GM23338 (cell line): Measurements from ENCODE around the gene ACBD4. TPM values are rescaled to one million over a fixed set of nuclear protein-coding genes. Genes with fewer than 3 reads are reported as not detected.

Experiments used
- ATAC-seq: fragments of 200-7000 bp; cut with Tn5 transposase; 3 replicates; pipeline ENCODE4 v1.9.1; 2020
- DNase-seq: peaks from one replicate; pipeline ENCODE4 v3.0.0-alpha.2; 2015; ENCODE audit warnings: low spot score
- H2AFZ ChIP-seq: fragments of 200-600 bp; sonication (generic); 2 replicates; pipeline ENCODE4 v1.8.0; 2016; ENCODE audit warnings: antibody characterized with exemption, mild to moderate bottlenecking, moderate library complexity
- H3F3A ChIP-seq: fragments of 200-600 bp; sonication (generic); replicated peaks from 2 replicates; pipeline ENCODE4 v1.8.0; 2017; ENCODE audit warnings: antibody characterized with exemption, mixed run types, low read depth
- H3K27ac ChIP-seq: fragments of 200-600 bp; sonication (generic); 2 replicates; pipeline ENCODE4 v1.6.1; 2016; ENCODE audit warnings: low read depth
- H3K27me3 ChIP-seq: fragments of 200-600 bp; sonication (generic); 2 replicates; pipeline ENCODE4 v1.8.0; 2016; ENCODE audit warnings: mild to moderate bottlenecking, mixed run types, moderate library complexity; ENCODE audit not compliant: insufficient read depth
- H3K36me3 ChIP-seq: fragments of 200-600 bp; sonication (generic); 2 replicates; pipeline ENCODE4 v1.8.0; 2016; ENCODE audit warnings: mild to moderate bottlenecking; ENCODE audit not compliant: insufficient read depth
- H3K4me1 ChIP-seq: fragments of 200-600 bp; sonication (generic); 2 replicates; pipeline ENCODE4 v1.8.0; 2016; ENCODE audit warnings: mild to moderate bottlenecking, moderate library complexity; ENCODE audit not compliant: insufficient read depth
- H3K4me2 ChIP-seq: fragments of 200-600 bp; sonication (generic); 2 replicates; pipeline ENCODE4 v1.7.1; 2017; ENCODE audit warnings: mixed run types
- H3K4me3 ChIP-seq: fragments of 200-600 bp; sonication (generic); 2 replicates; pipeline ENCODE4 v1.6.1; 2016; ENCODE audit warnings: mixed run types
- H3K79me2 ChIP-seq: fragments of 200-600 bp; sonication (generic); replicated peaks from 2 replicates; pipeline ENCODE4 v1.8.0; 2017; ENCODE audit warnings: mild to moderate bottlenecking; ENCODE audit not compliant: insufficient read depth
- H3K9me2 ChIP-seq: fragments of 200-600 bp; sonication (generic); 2 replicates; pipeline ENCODE4 v1.8.0; 2017; ENCODE audit not compliant: insufficient read depth
- H4K20me1 ChIP-seq: fragments of 200-600 bp; sonication (generic); replicated peaks from 2 replicates; pipeline ENCODE4 v1.8.0; 2017; ENCODE audit warnings: mild to moderate bottlenecking; ENCODE audit not compliant: insufficient read depth
- H3K27ac Mint-ChIP-seq: 2 replicates; pipeline ENCODE4 v1.8.0; 2020; ENCODE audit warnings: inconsistent platforms, mild to moderate bottlenecking, moderate library complexity, mixed read lengths
- H3K27me3 Mint-ChIP-seq: 3 replicates; pipeline ENCODE4 v1.8.0; 2022; ENCODE audit warnings: low read depth, mild to moderate bottlenecking, moderate library complexity, mixed read lengths, inconsistent platforms; ENCODE audit not compliant: insufficient read depth, poor library complexity
- H3K36me3 Mint-ChIP-seq: 3 replicates; pipeline ENCODE4 v1.8.0; 2021; ENCODE audit warnings: low read depth, mild to moderate bottlenecking, inconsistent platforms, moderate library complexity, mixed read lengths
- H3K4me1 Mint-ChIP-seq: 3 replicates; pipeline ENCODE4 v1.8.0; 2020; ENCODE audit warnings: mild to moderate bottlenecking, inconsistent platforms, mixed read lengths
- H3K4me3 Mint-ChIP-seq: 3 replicates; pipeline ENCODE4 v1.8.0; 2021; ENCODE audit warnings: moderate library complexity, mild to moderate bottlenecking, inconsistent platforms, mixed read lengths
- H3K9me3 Mint-ChIP-seq: 3 replicates; pipeline ENCODE4 v1.8.0; 2020; ENCODE audit warnings: moderate library complexity, mild to moderate bottlenecking, inconsistent platforms, mixed read lengths
- EZH2phosphoT487 ChIP-seq: fragments of 200-600 bp; sonication (generic); IDR thresholded peaks from one replicate; pipeline ENCODE4 v1.8.1; 2018; ENCODE audit warnings: antibody characterized with exemption; ENCODE audit not compliant: unreplicated experiment
- JUNB ChIP-seq: IDR thresholded peaks from one replicate; pipeline ENCODE4 v1.6.1; 2016; ENCODE audit warnings: antibody characterized with exemption; ENCODE audit not compliant: unreplicated experiment
- STAT1 ChIP-seq: IDR thresholded peaks from one replicate; pipeline ENCODE4 v1.6.1; 2016; ENCODE audit warnings: antibody characterized with exemption; ENCODE audit not compliant: unreplicated experiment
- ZNF114 ChIP-seq: fragments of 250-450 bp; sonication (Bioruptor Pico); IDR thresholded peaks from 2 replicates; pipeline ENCODE4 v1.5.0; 2020; ENCODE audit warnings: mild to moderate bottlenecking, moderate library complexity
- polyA plus RNA-seq: library from polyadenylated mRNA; unstranded; fragments of >200 nt; fragmentation: Nextera tagmentation; extraction: Ambion mirVana; gene quantifications from 2 replicates; pipeline ENCODE4 v1.2.1, GENCODE V29; 2016
- total RNA-seq: library from RNA; depleted of rRNA; stranded (reverse); fragments of >200 nt; shearing (Covaris generic); gene quantifications from 2 replicates; pipeline ENCODE4 v1.2.3, GENCODE V29; 2014
- TF ChIP-seq, protein P1 (sequence below), 2 experiments: fragments of 200-600 bp in 1 of 2; sonication (generic) in 1 of 2; conservative IDR thresholded peaks; 2 replicates each; pipeline versions ENCODE4 v1.5.1 to v1.6.1; 2016 to 2017; ENCODE audit warnings: antibody characterized with exemption in 2 of 2, low read depth in 2 of 2, mild to moderate bottlenecking in 2 of 2, moderate library complexity in 1 of 2
- TF ChIP-seq, protein P2 (sequence below): IDR thresholded peaks from 2 replicates; pipeline ENCODE4 v1.6.1; 2016; ENCODE audit warnings: antibody characterized with exemption

Gene ACBD4
- total and polyA plus RNA-seq, 2 experiments from 2014 or later, result 4.5 to 6.7 TPM

DNA sequence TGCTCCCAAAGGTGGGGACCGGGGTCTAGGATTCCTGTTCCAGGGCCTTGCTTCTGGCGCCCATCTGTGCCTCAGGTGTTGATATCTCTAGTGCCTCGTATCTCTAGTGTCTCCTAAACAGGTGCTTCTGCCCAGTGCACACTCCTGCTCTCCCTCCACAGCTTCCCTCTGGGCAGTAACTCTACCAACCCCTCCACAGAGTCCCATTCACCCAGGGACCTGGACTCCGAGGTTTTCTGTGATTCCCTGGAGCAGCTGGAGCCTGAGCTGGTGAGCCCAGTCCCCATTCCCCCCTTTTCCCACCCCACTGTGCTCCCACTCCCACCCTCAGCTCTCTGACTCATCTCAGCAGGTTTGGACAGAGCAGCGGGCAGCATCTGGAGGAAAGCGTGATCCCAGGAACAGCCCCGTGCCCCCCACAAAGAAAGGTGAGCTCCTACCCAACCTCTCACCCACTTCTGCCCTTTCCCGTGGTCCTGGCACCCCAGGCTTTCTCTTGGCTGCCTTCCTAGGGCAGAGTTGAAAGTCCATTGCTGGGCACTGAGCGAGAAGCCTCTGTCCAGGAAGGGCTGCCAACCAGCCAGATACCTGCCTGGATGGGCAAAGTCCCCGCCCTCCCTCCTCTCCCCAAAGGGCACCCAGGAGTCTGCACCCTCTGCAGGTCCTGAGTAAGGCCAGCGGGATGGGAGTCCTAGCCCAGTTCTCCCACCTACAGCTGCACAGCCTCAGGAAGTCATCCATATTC lies 2.2 kb downstream of the ACBD4 start:
- H3K9me3 Mint-ChIP-seq, result no peaks in the 10 kb centered on the region
- Histone ChIP-seq H3K27me3 (no peaks in the 10 kb centered on the region), H3K4me1 (peaks cover 3% of the 10 kb centered on the region; the same call in 1 of the 2 replicates), H3K36me3 (no peaks in the 10 kb centered on the region), H2AFZ (no peak overlapping the region), H3K79me2 (no peaks in the 10 kb centered on the region), H3K9me2 (no peaks in the 10 kb centered on the region), H4K20me1 (no peaks in the 10 kb centered on the region), H3K4me2 (no peak overlapping the region), H3F3A (peaks cover 9% of the 10 kb centered on the region; the same call in 1 of the 2 replicates), H3K4me3 (no peak overlapping the region), H3K27ac (no peak overlapping the region)
- H3K36me3 Mint-ChIP-seq, result peaks cover 5% of the 10 kb centered on the region; the same call in 1 of the 3 replicates
- TF ChIP-seq, protein P1, sequence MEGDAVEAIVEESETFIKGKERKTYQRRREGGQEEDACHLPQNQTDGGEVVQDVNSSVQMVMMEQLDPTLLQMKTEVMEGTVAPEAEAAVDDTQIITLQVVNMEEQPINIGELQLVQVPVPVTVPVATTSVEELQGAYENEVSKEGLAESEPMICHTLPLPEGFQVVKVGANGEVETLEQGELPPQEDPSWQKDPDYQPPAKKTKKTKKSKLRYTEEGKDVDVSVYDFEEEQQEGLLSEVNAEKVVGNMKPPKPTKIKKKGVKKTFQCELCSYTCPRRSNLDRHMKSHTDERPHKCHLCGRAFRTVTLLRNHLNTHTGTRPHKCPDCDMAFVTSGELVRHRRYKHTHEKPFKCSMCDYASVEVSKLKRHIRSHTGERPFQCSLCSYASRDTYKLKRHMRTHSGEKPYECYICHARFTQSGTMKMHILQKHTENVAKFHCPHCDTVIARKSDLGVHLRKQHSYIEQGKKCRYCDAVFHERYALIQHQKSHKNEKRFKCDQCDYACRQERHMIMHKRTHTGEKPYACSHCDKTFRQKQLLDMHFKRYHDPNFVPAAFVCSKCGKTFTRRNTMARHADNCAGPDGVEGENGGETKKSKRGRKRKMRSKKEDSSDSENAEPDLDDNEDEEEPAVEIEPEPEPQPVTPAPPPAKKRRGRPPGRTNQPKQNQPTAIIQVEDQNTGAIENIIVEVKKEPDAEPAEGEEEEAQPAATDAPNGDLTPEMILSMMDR (conservative IDR thresholded peaks at IDR 0.05; ENCODE audit: low read depth in 2 of 2), result no peak
- TF ChIP-seq STAT1, result no peak
- TF ChIP-seq JUNB, result no peak
- TF ChIP-seq ZNF114, result no peak
- TF ChIP-seq, protein P2, sequence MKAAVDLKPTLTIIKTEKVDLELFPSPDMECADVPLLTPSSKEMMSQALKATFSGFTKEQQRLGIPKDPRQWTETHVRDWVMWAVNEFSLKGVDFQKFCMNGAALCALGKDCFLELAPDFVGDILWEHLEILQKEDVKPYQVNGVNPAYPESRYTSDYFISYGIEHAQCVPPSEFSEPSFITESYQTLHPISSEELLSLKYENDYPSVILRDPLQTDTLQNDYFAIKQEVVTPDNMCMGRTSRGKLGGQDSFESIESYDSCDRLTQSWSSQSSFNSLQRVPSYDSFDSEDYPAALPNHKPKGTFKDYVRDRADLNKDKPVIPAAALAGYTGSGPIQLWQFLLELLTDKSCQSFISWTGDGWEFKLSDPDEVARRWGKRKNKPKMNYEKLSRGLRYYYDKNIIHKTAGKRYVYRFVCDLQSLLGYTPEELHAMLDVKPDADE, result no peak
- peaks cover 11% of the 10 kb centered on the region for H3K27me3 Mint-ChIP-seq
- DNase-seq, result no peak
- ATAC-seq, result no peak
- H3K27ac Mint-ChIP-seq, result no peak overlapping the region
- peaks cover 7% of the 10 kb centered on the region for H3K4me1 Mint-ChIP-seq
- no peak overlapping the region for H3K4me3 Mint-ChIP-seq

DNA sequence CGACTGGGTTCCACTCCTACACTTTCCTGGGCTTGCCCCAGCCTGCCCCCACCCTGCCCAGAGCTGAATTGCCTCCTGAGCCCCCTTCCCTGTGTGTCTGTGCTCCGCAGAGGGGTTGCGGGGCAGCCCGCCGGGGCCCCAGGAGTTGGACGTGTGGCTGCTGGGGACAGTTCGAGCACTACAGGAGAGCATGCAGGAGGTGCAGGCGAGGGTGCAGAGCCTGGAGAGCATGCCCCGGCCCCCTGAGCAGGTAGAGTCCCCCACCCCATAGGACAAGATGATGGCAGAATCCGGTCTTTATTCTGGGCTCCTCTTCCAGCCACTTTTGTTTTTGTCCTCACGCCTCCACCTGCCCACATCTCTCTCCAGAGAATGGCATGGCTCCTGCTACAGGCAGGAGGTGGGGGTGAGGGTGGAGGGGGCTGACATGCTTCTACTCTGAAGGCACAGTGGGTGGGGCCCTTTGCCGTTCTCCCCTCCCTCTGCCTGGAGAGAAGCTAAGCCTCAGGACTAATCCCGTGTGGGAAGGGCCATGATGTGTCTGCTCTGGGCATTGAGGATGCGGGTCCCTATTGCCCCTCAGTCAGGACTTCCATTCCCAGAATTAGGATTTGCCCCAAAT lies 3.5 kb downstream of the ACBD4 start:
- H3K27ac ChIP-seq, result no peak overlapping the region
- H3F3A ChIP-seq, result peaks cover 7% of the 10 kb centered on the region; the same call in 1 of the 2 replicates
- H3K79me2 ChIP-seq, result no peaks in the 10 kb centered on the region
- Mint-ChIP-seq H3K36me3 (peaks cover 3% of the 10 kb centered on the region; the same call in 1 of the 3 replicates), H3K27ac (no peak overlapping the region), H3K9me3 (no peaks in the 10 kb centered on the region), H3K4me3 (no peak overlapping the region), H3K27me3 (peaks cover 16% of the 10 kb centered on the region), H3K4me1 (peaks cover 18% of the 10 kb centered on the region)
- ATAC-seq (no peak), DNase-seq (no peak)
- no peaks in the 10 kb centered on the region for H4K20me1 ChIP-seq
- no peaks in the 10 kb centered on the region for H3K9me2 ChIP-seq
- peaks cover 3% of the 10 kb centered on the region; the same call in 1 of the 2 replicates for H3K4me1 ChIP-seq
- TF ChIP-seq EZH2phosphoT487, result no peak
- H2AFZ ChIP-seq, result no peak overlapping the region
- no peak overlapping the region for H3K4me2 ChIP-seq
- H3K4me3 ChIP-seq, result no peak overlapping the region
- no peaks in the 10 kb centered on the region for H3K36me3 ChIP-seq
- H3K27me3 ChIP-seq, result no peaks in the 10 kb centered on the region
